Stimulated activated CD8-positive, alpha-beta memory T cell treated with anti-CD3 and anti-CD28 coated beads, Interleukin-4, amount 100 ng/mL, for 24 hours (primary cell): ENCODE results near the gene BEST4.
"Not testable (repeated sequence)": the region's sequence is repeated elsewhere in the genome, so short reads cannot be mapped to it uniquely, and the experiment has no call there.

Experiments used
- DNase-seq: peaks from one replicate; pipeline ENCODE4 v3.0.0-alpha.2; 2020; ENCODE audit warnings: low read depth

The BEST4 gene

DNA sequence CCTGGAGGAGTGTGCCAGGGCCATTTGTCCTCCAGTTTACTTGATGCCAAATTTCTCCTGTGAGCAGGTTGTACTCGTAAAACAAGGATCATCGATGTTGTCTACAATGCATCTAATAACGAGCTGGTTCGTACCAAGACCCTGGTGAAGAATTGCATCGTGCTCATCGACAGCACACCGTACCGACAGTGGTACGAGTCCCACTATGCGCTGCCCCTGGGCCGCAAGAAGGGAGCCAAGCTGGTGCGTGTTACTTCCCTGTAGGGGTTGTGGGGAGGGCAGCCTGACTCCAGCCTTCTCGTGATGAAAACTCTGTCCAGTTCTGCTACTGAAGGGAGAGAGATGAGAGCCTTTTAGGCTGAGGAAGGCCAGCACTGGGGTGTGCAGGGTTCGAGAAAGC lies 10.4 kb downstream of the BEST4 start:
- no peak for DNase-seq

DNA sequence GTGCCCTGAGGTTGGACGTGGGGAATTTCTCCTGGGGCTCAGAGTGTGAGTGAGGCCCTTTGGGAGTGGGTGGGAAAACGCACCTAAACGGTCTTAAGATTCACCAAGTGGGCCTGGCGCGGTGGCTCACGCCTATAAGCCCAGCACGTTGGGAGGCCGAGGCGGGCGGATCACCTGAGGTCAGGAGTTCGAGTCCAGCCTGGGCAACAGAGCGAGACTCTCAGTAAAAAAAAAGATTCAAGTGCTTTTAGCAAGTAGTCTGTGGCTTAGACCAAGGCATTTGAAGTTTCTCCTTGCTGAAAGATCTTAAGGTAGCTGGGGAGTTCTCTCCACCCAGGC lies 11.3 kb downstream of the BEST4 start:
- no peak for DNase-seq

DNA sequence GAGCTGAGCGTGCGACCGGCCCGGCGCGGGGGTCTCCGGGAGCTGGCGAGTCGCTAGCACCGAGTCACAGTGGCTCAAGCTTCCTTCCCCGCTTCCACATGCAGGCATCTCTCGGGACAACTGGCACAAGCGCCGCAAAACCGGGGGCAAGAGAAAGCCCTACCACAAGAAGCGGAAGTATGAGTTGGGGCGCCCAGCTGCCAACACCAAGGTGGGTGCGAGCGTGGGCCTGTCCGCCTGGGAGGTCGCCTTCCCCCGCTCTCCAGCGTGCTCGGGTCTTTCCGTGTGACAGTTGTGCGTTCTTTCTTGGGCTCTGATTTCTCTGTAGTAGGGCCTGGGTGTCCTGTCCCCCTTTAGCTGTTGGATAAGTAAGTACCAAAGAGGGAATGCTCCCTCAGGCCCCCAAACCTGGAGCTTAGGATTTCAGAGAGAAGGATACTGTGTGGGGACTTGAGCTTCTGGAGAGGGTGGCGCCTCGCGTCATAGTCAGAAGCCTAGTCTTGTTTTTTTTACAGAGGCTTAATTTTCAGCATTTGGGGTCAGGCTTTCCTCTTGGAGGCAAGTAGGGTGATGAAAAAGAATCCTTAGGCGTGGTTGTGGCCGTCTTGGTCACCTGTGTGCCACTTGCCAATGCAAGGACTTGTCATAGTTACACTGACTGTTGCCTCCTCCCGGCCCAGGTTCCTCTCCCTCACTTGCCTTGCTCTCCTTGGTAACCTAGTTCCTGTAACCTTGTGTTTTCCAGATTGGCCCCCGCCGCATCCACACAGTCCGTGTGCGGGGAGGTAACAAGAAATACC lies 11.8 kb downstream of the BEST4 start:
- peak; percentile 33 for DNase-seq

DNA sequence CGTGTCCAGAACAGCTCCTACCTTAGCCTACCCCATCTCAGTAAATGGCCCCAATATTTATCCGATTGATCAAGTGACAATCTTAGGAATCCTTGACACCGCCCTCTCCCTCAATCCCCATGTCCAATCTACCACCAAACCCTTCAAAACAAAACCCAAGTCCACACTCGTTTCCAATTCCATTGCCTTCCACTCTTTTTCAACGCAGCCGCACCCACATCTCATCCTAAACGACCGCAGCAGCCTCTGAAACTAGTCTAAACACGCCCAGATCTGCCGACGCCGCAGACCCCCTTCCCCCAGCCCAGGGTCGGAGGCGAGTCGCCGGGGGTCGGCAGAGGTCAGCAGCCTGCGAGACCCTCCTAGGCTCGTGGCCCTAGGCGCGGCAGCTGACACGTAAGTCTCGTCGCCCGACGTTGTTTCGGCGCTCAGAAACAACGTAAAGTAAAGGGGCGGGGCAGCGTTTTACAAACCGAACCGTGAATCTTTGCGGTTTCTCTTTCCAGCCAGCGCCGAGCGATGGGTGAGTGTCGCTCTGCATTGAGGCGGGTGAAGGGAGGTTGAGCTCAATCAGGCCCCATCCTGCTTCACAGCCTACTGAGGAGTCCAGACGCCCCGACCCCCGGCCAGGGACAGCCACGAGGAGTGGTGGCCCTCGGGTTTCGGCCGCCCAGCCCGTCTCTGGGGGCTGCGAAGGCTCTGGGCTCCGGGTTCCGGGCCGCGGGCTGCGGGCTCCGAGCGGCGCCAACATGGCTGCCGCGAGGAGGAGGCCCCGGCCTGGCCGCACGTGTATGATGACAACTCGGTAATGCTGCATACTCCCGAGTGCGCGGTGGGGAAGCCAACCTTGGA lies 12.7 kb downstream of the BEST4 start, which contains the start of gene RPS8:
Gene RPS8 (plus strand): TSS at position 463 of the 852 bp plus-strand sequence. CDS start 57 bp downstream, at position 520.
- DNase-seq = peak; percentile 82

DNA sequence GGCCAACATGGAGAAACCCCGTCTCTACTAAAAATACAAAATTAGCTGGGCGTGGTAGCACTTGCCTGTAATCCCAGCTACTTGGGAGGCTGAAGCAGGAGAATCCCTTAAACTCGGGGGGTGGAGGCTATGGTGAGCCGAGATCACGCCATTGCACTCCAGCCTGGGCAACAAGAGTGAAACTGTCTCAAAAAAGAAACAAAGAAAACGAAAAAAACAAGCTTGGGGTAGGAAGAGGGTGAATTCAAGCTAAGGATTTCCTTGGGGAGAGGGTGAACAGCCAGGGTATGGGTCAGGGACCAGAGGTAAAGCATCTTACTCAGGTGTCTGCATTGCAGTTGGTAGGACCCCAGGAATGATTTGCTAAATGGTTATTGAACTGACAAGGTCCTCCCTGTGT lies 21.5 kb downstream of the BEST4 start:
- DNase-seq = not testable (repeated sequence)

DNA sequence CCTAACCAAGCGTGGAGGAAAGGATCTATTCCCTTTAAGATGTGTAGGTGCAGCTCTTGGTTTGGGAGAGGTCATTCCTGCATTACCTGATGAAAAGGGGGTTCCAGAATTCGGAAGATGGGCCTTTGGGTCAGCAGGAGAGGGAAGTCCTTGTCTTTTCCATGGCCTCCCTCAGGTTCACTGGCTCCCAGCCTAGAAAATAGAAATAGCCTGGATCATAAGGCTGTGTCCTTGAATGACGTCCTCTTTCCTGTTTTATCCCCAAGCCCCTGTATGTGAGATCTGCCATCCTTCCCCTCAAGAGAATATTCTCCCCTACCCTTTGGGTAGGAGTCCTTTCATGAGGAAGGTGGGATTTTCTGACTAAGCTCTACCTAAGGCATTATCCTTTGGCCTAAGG lies 27.1 kb downstream of the BEST4 start:
- no peak for DNase-seq

DNA sequence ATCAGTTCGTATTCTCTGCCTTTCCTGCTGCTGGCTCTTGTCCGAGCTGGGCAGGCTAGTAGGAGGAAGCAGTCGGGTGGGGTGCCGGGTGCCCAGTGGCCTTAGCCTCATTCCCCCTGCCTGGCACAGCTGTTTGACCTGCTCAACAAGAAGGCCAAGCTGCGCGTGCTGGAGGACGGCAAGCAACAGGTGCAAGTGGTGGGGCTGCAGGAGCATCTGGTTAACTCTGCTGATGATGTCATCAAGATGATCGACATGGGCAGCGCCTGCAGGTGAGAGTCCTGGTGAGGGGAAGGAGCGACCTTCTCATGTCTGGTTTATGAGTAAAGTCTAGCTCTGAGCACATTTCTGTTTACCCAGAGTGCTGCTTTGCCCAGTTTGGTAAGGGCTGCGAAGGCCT lies 28.9 kb downstream of the BEST4 start:
- DNase-seq = no peak

DNA sequence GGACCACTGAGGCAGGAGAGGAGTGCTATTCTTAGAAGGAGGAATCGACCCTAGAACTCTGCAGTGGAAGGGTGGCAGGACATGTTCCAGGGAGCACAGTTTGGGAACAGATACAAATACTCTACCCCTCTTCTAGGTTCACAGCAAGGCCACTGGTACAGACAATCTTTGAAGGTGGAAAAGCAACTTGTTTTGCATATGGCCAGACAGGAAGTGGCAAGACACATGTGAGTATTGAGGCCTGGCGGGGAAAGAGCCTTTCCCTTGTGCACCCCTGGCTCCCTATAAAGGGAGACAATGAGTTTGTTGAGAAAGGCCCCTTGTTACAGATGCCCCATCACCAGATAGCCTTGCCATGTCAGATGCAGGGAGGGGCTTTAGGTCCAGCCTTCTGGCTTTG lies 30.6 kb downstream of the BEST4 start:
- DNase-seq = no peak

DNA sequence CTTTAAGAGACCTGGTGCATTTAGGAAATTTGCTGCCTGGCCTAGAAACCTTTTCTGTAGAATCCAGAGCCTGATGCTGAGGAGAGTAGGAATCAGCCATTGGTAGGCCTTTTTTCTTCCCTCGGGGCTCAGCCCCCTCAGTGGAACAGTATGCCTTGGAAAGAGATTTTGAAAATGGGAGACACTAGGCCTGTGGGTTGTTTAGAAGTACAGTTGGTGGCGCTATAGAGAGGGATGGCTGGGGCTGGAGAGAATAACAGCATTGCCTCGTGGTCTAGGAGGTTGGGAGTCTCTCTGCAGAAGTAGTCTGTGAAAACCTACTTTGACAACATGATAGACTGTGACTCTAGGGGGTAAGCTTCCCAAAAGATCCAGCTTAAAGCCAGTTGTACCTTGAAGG lies 40.1 kb downstream of the BEST4 start:
- no peak for DNase-seq

DNA sequence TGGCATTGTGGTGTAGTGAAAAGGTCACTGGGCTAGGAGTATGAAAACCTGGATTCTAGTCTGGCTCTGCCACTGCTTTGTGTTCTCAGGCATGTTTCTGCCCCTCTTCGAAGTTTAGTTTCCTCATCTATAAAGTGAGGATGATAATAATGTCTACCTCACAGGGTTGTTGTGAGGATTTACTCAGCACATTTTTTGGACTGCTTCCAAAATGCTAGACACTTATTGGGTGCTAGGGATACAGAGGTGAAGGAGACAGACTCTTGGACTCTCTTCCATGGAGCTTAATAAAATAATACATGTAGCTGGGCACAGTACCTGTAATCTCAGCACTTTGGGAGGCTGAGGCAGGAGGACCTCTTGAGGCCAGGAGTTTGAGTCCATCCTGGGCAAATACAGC lies 44.8 kb downstream of the BEST4 start:
- no peak for DNase-seq

DNA sequence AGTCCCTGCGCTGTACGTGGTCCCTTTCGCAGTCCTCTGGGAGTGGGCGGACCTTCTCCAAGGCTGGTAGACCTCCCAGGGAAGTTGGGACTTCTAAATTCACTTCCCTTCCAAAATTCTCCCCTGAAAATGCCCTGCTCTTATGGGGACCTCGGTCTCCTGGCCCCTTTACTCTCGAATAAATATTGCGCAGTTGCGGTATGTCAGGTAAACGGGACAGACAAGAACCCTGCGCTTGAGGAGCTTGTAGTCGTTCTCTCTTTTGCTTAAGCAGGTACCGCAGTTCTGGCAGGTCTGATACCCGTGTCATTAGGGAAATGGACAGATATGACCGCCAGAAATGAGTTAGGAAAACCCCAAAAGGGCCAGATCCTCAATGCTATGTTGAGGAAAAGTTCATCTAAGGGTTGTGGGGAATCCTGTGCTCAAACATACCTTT lies 47.8 kb downstream of the BEST4 start:
- DNase-seq = no peak

DNA sequence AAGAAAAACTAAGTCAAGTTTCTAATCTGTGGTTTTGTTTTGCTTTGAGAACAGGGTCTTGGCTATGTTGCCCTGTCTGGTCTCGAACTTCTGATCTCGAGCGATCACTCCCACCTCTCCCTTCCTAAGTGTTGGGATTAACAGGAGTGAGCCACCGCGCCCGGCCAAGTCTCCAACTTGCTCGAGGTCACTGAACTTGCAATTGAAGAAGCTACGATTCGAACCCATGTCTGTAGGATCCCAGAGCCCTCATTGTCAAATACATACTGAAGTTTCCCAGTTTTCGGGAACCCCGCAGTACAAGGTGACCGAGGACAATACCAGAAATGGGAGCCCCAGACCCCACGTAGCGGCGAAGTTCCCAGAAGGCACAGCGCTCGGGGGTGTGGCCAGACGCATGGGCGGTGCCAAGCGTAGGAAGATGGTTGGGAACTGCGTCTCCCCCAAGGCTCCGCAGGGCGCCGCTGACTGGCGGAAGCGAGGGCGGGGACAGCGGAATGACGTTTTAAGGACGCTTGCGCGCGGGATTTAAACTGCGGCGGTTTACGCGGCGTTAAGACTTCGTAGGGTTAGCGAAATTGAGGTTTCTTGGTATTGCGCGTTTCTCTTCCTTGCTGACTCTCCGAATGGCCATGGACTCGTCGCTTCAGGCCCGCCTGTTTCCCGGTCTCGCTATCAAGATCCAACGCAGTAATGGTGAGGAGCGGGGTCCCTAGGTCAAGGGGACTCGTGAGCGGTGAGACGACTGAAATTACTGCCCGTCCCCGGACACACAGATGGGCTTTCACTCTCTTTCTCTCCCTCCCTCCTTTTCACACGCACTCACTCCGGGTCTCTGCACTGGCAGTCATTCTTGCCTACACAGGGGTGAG lies 48.4 kb downstream of the BEST4 start, which contains the start of gene KIF2C:
Gene KIF2C (plus strand): TSS at position 531 of the 872 bp plus-strand sequence. CDS start 96 bp downstream, at position 627.
- DNase-seq = peak; percentile 97

DNA sequence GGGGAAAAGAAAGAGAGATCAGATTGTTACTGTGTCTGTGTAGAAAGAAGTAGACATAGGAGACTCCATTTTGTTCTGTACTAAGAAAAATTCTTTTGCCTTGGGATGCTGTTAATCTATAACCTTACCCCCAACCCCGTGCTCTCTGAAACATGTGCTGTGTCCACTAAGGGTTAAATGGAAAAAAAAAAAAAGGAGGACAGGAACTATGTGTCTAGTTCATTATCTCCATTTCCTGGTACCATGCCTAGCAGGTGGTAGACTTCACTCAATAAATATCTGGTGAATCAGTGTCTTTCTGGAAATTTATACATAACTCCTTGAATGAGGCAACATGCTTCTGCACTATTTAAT lies 49.0 kb downstream of the BEST4 start:
- not testable (repeated sequence) for DNase-seq

DNA sequence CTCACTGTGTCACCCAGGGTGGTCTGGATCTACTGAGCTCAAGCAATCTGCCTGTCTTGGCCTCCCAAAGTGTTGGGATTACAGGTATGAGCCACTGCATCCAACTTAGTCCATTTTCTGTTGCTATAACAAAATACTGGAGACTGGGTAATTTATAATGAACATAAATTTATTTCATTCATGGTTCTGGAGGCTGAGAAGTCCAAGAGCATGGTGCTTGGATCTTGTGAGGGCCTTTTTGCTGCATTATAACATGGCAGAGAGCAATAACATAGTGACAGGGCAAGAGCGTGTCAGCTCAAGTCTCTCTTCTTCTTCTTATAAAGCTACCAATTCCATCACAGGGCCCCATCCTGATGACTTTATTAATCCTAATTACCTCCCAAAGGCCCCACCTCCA lies 52.0 kb downstream of the BEST4 start:
- no peak for DNase-seq

DNA sequence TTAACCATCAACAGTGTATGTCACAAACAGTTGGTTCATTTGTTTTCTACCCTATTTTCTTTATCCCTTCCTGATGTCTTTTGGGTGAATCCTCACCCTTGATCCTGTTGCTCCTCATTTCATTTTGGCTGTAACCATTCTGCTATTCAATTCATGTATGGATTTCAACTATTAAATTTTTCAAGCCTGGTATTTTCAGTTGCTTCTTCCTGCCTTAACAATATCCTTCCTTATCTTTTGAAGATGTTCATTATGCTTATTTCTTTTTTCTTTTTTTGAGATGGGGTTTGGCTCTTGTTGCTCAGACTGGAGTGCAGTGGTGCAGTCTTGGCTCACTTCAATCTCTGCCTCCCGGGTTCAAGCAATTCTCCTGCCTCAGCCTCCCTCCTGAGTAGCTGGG lies 54.2 kb downstream of the BEST4 start:
- no peak for DNase-seq
